Measurements from ENCODE around the gene ETS1. TPM values are rescaled to one million over a fixed set of nuclear protein-coding genes. Genes with fewer than 3 reads are reported as not detected.

The ETS1 gene
- total RNA-seq, 3 donors from 2014 or later (not counting 1 experiment from before 2014, with no cell fraction given), result 532 to 684 (median 589) TPM

DNA sequence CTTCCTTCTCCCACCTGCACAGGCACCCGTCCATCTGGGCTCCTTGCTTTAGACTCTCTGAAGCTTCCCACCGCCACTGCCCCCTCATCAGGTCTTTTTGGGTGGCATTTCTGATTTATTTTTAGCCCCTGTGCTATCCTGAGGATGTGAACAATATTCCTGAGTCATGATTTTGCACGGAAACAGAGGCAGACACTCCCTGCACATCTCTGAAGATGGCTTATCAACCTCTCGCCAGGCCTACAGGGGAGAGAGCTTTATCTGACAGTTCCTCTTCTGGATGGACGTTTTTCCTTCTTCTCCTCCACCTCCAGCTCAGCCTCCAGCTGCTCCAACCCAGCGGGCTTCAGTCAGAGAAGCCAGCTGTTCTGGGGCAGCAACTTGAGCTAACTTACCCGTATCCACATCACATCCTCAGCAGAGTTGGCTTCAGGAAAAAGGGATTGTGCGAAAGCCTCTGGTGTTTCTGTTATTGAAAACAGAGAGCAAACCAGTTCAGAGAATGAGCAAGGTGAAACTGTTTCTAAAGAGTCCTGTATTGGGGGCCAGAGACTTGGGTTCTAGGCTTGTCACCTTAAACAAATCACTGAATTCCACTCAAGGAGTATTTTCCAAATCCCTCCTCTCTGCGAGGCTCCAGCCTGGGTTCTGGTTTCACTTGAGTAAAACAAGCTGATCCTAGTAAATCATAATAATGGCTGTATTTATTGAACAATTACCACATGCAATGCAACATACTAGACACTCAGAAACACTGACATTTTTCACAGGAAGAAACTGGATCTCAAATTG is 33.1 kb upstream of the ETS1 start:
- Histone ChIP-seq H3K4me1 (ENCODE audit: control insufficient read depth, insufficient read depth, low read length) (peaks cover 44% of the 10 kb centered on the region), H3K27me3 (ENCODE audit: control insufficient read depth, insufficient read depth, low read length) (no peaks in the 10 kb centered on the region), H3K27ac (ENCODE audit: low read length) (no peak overlapping the region), H3K4me3 (ENCODE audit: low read length) (no peak overlapping the region), H3K9me3 (ENCODE audit: control insufficient read depth, insufficient read depth, low read length) (no peaks in the 10 kb centered on the region), H3K36me3 (ENCODE audit: control insufficient read depth, insufficient read depth, low read length) (no peaks in the 10 kb centered on the region)
- peak overlapping the region; percentile 55 to 97 for H3K27ac Mint-ChIP-seq
- no peak for DNase-seq
- H3K36me3 Mint-ChIP-seq, result no peaks in the 10 kb centered on the region
- ATAC-seq, result no peak
- no peaks in the 10 kb centered on the region for H3K9me3 Mint-ChIP-seq
- peaks cover 53 to 56% of the 10 kb centered on the region in 2 donors for H3K4me1 Mint-ChIP-seq
- WGBS (ENCODE audit: insufficient coverage), result 70% methylated on average over 7 of the region's 9 CpGs
- no peaks in the 10 kb centered on the region for H3K27me3 Mint-ChIP-seq (ENCODE audit: low read depth in 2 of 2)
- intact Hi-C loops (cut with micrococcal nuclease), result no loop called here
- TF ChIP-seq, protein P1, sequence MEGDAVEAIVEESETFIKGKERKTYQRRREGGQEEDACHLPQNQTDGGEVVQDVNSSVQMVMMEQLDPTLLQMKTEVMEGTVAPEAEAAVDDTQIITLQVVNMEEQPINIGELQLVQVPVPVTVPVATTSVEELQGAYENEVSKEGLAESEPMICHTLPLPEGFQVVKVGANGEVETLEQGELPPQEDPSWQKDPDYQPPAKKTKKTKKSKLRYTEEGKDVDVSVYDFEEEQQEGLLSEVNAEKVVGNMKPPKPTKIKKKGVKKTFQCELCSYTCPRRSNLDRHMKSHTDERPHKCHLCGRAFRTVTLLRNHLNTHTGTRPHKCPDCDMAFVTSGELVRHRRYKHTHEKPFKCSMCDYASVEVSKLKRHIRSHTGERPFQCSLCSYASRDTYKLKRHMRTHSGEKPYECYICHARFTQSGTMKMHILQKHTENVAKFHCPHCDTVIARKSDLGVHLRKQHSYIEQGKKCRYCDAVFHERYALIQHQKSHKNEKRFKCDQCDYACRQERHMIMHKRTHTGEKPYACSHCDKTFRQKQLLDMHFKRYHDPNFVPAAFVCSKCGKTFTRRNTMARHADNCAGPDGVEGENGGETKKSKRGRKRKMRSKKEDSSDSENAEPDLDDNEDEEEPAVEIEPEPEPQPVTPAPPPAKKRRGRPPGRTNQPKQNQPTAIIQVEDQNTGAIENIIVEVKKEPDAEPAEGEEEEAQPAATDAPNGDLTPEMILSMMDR (IDR thresholded peaks at IDR 0.05), result no peak
- H3K4me3 Mint-ChIP-seq, result no peak overlapping the region

DNA sequence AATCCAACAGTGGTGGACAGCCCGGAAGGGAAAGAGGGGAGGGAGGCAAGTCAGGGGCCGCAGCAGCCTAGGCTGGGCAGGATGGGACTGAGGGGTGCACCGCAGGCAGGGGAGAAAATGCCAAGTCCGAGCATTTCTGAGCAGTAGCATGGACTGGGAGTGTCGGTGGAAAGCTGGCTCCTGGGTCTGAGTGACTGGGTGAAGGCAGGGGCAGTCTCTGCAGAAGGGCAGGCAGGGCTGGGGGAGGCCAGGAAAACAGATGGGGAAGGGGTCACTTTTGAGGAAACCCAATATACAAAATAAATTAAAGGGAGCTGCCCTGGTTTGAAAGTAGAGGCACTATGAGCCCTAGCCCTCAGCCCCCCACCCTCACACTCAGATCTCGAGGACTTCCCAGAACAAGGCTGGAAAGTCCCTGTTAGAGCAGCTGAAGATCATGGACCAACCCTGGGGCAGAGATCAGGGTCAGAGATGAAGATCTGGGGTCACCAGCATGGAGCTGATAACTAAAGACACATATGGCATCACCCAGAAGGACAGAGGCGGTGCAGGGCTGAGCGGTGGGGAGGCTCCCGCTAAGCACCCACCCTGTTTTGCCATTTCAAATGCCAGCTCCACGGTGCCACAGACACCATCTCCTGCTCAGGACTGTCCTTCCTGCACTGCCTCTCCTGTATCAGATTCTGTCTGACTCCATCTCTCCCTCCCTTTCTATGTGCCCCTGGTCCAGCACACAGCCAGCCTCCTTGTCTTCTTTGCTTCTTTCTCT is 32.4 kb upstream of the ETS1 start:
- Histone ChIP-seq H3K9me3 (ENCODE audit: control insufficient read depth, insufficient read depth, low read length) (no peaks in the 10 kb centered on the region), H3K36me3 (ENCODE audit: control insufficient read depth, insufficient read depth, low read length) (no peaks in the 10 kb centered on the region), H3K27me3 (ENCODE audit: control insufficient read depth, insufficient read depth, low read length) (no peaks in the 10 kb centered on the region), H3K4me3 (ENCODE audit: low read length) (no peak overlapping the region), H3K4me1 (ENCODE audit: control insufficient read depth, insufficient read depth, low read length) (peaks cover 36% of the 10 kb centered on the region), H3K27ac (ENCODE audit: low read length) (no peak overlapping the region)
- no peak overlapping the region for H3K4me3 Mint-ChIP-seq
- peak overlapping the region in 1 of 2 donors; percentile 66 for H3K27ac Mint-ChIP-seq
- ATAC-seq (no peak), DNase-seq (peak in 1 of 2 donors; percentile 44)
- WGBS (ENCODE audit: insufficient coverage), result 91% methylated on average over 10 of the region's 10 CpGs
- no peaks in the 10 kb centered on the region for H3K36me3 Mint-ChIP-seq
- no peaks in the 10 kb centered on the region for H3K27me3 Mint-ChIP-seq (ENCODE audit: low read depth in 2 of 2)
- H3K4me1 Mint-ChIP-seq, result peaks cover 45 to 49% of the 10 kb centered on the region in 2 donors
- TF ChIP-seq, protein P1 (IDR thresholded peaks at IDR 0.05), result no peak
- no peaks in the 10 kb centered on the region for H3K9me3 Mint-ChIP-seq
- intact Hi-C loops (cut with micrococcal nuclease), result no loop called here

DNA sequence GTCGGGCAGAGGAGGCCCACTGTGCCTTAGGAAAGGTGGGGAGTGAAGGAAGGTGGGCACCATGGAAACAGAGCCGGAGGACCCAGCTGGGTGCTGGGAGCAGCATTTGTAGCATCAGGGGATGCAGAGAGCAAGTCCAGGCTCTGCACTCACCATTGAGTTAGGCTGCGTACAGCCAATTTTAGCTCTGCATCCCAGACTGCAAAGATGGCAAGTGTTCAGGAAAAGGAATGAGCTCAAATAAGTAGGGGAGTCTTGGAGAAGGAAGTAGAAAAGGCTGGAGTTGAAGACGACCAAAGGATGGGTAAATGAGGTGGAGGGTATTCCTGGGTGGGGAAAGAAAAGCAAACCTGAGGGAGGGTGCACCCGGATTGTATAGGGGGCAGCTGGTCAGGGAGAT is 31.6 kb upstream of the ETS1 start:
- no peaks in the 10 kb centered on the region for H3K27me3 Mint-ChIP-seq (ENCODE audit: low read depth in 2 of 2)
- Histone ChIP-seq H3K27ac (ENCODE audit: low read length) (no peak overlapping the region), H3K9me3 (ENCODE audit: control insufficient read depth, insufficient read depth, low read length) (no peaks in the 10 kb centered on the region), H3K4me3 (ENCODE audit: low read length) (no peak overlapping the region), H3K4me1 (ENCODE audit: control insufficient read depth, insufficient read depth, low read length) (peaks cover 30% of the 10 kb centered on the region), H3K27me3 (ENCODE audit: control insufficient read depth, insufficient read depth, low read length) (no peaks in the 10 kb centered on the region), H3K36me3 (ENCODE audit: control insufficient read depth, insufficient read depth, low read length) (no peaks in the 10 kb centered on the region)
- intact Hi-C loops (cut with micrococcal nuclease), result no loop called here
- ATAC-seq (no peak), DNase-seq (no peak)
- no peak overlapping the region for H3K4me3 Mint-ChIP-seq
- TF ChIP-seq, protein P1 (IDR thresholded peaks at IDR 0.05), result no peak
- peak overlapping the region; percentile 41 to 66 for H3K27ac Mint-ChIP-seq
- WGBS (ENCODE audit: insufficient coverage), result 90% methylated on average over 5 of the region's 5 CpGs
- H3K9me3 Mint-ChIP-seq, result no peaks in the 10 kb centered on the region
- no peaks in the 10 kb centered on the region for H3K36me3 Mint-ChIP-seq
- H3K4me1 Mint-ChIP-seq, result peaks cover 38 to 41% of the 10 kb centered on the region in 2 donors
